Measurements from ENCODE around the gene MTCL1.

MTCL1 gene

GRCh38 chr18:8863427-8863826 is 158.1 kb downstream of the MTCL1 start:
- no peak for DNase-seq (ENCODE audit: low read depth in 2 of 2)

DNA sequence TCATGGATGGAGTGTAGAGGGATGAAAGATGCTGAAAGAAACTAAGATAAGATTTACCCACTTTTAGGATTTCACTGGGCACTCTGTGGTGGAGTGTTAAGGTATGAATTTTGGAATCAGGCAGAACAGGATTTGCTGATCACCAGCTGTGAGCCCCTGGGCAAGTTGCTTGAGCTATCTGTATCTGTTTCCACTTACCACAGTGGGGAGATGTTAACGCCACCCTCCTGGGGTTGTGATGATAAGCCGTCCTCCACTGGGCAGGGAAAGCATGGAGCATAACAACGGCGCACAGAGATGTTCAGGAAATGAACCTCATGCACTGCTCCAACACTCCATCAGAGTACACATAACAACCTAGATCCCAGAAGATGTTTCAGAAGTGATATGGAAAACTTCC is 160.6 kb downstream of the MTCL1 start:
- DNase-seq (ENCODE audit: low read depth in 2 of 2) = no peak

- DNase-seq (ENCODE audit: low read depth in 2 of 2) = no peak
These were observed 161.3 kb downstream of the MTCL1 start for GRCh38 chr18:8866679-8867078.

DNA sequence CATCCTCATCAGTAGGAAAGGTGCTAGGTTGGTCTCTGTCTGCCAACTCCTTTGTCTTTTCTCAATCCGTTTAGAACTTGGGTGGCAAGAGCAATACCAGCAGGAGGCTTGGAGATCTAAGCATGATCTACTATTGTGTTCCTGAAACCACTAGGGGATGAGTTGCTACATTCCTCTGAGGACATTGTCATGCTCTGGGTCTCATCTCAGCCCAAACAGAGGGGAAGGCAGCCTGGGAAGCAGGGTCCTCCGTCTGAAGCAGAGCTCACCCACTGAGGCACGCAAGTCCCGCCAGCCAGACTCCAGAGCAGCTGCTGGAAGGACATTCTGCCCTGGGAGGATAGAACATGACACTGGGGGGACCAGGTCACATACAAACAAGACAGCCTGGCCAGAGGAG is 162.9 kb downstream of the MTCL1 start:
- DNase-seq (ENCODE audit: low read depth in 2 of 2) = no peak

DNA sequence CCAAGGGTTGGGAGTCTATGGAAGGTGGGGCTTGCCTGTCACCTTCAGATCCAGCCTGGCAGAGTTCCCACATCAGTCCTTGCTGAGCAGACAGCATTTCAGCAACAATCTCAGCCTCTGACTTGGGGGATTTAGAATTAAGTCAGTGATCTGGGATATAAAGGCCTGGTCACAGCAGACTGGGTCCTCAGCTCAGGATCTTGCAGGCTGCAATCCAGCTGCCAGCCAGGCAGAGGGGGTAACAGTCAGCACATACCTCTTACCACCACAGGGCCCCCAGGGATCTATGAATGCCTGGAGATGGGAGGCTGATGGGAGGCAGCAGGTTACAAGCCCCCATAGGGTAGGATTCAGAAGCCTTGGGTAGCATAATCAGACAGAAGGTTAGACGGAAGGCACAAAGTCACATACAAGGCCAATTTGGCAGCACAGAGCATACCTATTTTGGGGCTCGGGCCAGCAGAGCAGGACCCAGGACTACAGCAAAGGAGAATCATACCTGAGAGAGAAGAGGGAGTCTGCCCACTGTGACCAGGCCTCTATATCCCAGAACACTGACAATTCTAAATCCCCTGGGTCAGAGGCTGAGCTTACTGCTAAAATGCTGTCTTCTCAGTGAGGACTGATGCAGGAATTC is 163.5 kb downstream of the MTCL1 start:
- DNase-seq (ENCODE audit: low read depth in 2 of 2) = no peak

GRCh38 chr18:8869696-8870095 is 164.3 kb downstream of the MTCL1 start:
- no peak for DNase-seq (ENCODE audit: low read depth in 2 of 2)

- DNase-seq (ENCODE audit: low read depth in 2 of 2) = no peak
These were observed 165.2 kb downstream of the MTCL1 start for GRCh38 chr18:8870528-8870927.

DNA sequence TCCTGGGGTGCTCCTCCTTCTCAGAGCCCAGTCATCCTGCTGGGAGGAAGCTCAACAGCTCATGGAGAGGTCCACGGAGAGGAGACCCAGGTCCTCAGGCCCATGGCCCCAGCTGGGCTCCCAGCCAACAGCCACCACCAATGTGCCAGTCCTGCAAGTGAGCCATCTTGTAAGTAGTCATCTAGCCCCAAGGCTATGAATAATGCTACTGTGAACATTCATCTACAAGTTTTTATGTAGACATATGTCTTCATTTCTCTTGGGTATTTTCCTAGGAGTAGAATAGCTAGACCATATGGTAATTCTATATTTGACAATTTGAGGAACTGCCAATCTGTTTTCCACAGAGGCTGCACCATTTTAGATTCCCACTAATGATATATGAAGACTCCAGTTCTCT is 166.1 kb downstream of the MTCL1 start:
- DNase-seq (ENCODE audit: low read depth in 2 of 2) = no peak

DNA sequence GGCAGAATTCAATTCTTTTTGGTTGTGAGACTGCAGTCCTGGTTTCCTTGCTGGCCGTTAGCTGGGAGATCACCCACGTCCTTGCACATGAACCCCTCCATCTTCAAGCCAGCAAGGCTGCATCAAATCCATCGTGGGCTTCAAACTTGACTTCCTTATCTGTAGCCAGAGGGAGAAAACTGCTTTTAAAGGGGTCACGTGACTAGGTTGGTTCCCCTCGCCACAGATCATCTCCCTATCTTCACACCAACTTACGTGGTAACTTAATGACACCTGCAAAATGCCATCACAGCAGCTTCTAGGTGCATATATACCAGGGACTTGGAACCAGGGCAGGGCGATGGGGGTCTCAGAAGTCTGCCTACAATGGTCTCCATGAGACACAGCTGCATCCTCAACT is 169.5 kb downstream of the MTCL1 start:
- DNase-seq (ENCODE audit: low read depth in 2 of 2) = no peak

GRCh38 chr18:8876887-8877286 is 171.5 kb downstream of the MTCL1 start:
- DNase-seq (ENCODE audit: low read depth in 2 of 2) = no peak

- DNase-seq (ENCODE audit: low read depth in 2 of 2) = no peak
These were observed 175.7 kb downstream of the MTCL1 start for GRCh38 chr18:8881103-8881502.

Measured in stimulated activated CD8-positive, alpha-beta memory T cell treated with anti-CD3 and anti-CD28 coated beads, Interleukin-2, amount 100 ng/mL, for 1 hour (primary cell).